Testis (tissue), 3 donors: ENCODE results near the gene OR6K6. TPM values are rescaled to one million over a fixed set of nuclear protein-coding genes. Genes with fewer than 3 reads are reported as not detected.

ENCODE experiments used
- DNase-seq: peaks from one replicate; pipeline ENCODE4 v3.0.0-alpha.2; 2019
- H3K27ac ChIP-seq, 2 donors: fragments of 200-600 bp; sonication (generic); one replicate each; pipeline ENCODE4 v1.5.1; 2019
- H3K27me3 ChIP-seq: fragments of 200-600 bp; sonication (generic); one replicate; pipeline ENCODE4 v1.5.1; 2019
- H3K36me3 ChIP-seq: fragments of 200-600 bp; sonication (generic); one replicate; pipeline ENCODE4 v1.5.1; 2017; ENCODE audit warnings: low read depth; ENCODE audit errors: missing control alignments
- H3K4me1 ChIP-seq: fragments of 200-600 bp; sonication (generic); one replicate; pipeline ENCODE4 v1.5.1; 2019
- H3K4me3 ChIP-seq, 2 donors: fragments of 200-600 bp; sonication (generic); one replicate each; pipeline ENCODE4 v1.5.1; 2017 to 2019
- H3K9me3 ChIP-seq: fragments of 200-600 bp; sonication (generic); one replicate; pipeline ENCODE4 v1.5.1; 2017
- CTCF ChIP-seq, 3 experiments: fragments of 450-650 bp in 2 of 3; fragments of 200-600 bp in 1 of 3; sonication (generic) in 1 of 3; IDR thresholded peaks; one replicate each; pipeline ENCODE4 v1.5.1; 2016 to 2019; ENCODE audit warnings: antibody characterized with exemption in 3 of 3, mild to moderate bottlenecking in 2 of 3, moderate library complexity in 1 of 3
- POLR2A ChIP-seq: fragments of 450-650 bp; IDR thresholded peaks from one replicate; pipeline ENCODE4 v1.6.1; 2017; ENCODE audit warnings: antibody characterized with exemption, mild to moderate bottlenecking, moderate library complexity
- WGBS, 2 donors: methylation state at CpG; one replicate each; pipeline ENCODE4 v1.1.5; 2018; 5-methylcytosine and 5-hydroxymethylcytosine counted together
- intact Hi-C: fragments of 100-400 bp; cut with DNase I; formaldehyde crosslinking; loops from one replicate; pipeline ENCODE4 v1.15.1; 2023; ENCODE audit warnings: low total_unique reads
- polyA plus RNA-seq: library from polyadenylated mRNA; stranded (reverse); fragments of 350-450 nt; fragmentation: Illumina TruSeq; extraction: RNeasy Lipid Tissue Mini Kit (QIAGEN cat#74804); gene quantifications from one replicate; pipeline ENCODE4 v1.2.3, GENCODE V29; 2014; ENCODE audit warnings: low read depth, low replicate concordance; ENCODE audit not compliant: insufficient read depth
- small RNA-seq, 2 donors: library from RNA; depleted of rRNA; stranded (forward); fragments of <200 nt; gene quantifications; one replicate each; pipeline ENCODE3, GENCODE V24; 2016
- total RNA-seq, 2 donors: library from RNA; depleted of rRNA; stranded (reverse); fragments of >200 nt; gene quantifications; one replicate each; pipeline ENCODE4 v1.2.3, GENCODE V29; 2016

OR6K6 gene
- total and polyA plus RNA-seq, 3 donors from 2014 or later: not detected

DNA sequence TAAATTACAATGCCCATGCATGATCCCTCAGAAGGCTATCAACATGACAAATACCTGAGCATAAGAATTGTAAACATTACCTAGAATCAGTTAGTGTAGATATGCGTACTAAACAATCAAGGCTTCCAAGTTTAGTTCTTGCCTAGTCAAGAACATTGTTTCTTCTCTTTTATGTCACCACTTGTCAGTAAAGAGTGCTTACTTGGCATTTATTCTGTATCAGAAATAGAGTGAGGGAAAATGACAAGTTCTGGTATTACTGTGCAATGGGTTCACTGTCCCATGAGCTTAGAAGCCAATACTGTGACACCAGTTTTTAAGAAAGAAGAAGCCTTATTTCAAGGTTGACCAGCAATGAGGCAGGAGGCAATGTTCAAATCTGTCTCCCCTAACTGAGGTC, 49.2 kb downstream of the OR6K6 start:
- no peaks in the 10 kb centered on the region for H3K27me3 ChIP-seq
- no peaks in the 10 kb centered on the region for H3K4me1 ChIP-seq
- intact Hi-C loops: no loop called here
- no peaks in the 10 kb centered on the region for H3K9me3 ChIP-seq
- H3K36me3 ChIP-seq: no peaks in the 10 kb centered on the region
- DNase-seq: no peak
- H3K4me3 ChIP-seq: no peak overlapping the region
- no peak overlapping the region for H3K27ac ChIP-seq
- no peak for TF ChIP-seq POLR2A
- TF ChIP-seq CTCF (IDR thresholded peaks at IDR 0.05): no peak
- 84 to 86% methylated on average over 1 of the region's 1 CpG for WGBS, 2 donors

Small RNAs within 50 kb of the gene (small RNA-seq; reads per million reads assigned to genes)
- 0 reads per million in 2 donors for gene OR2AQ1P

Other genes with a start within 250 kb of the OR6K6 start
- not detected for gene OR6Y1, start 200.3 kb upstream of the OR6K6 start, total RNA-seq
- not detected for gene OR6Y1, start 200.3 kb upstream of the OR6K6 start, polyA plus RNA-seq
- not detected for gene OR6P1, start 184.1 kb upstream of the OR6K6 start, total RNA-seq
- not detected for gene OR6P1, start 184.1 kb upstream of the OR6K6 start, polyA plus RNA-seq
- gene OR10X1, start 174.8 kb upstream of the OR6K6 start, total RNA-seq: not detected
- not detected for gene OR10X1, start 174.8 kb upstream of the OR6K6 start, polyA plus RNA-seq
- gene OR10Z1, start 149.5 kb upstream of the OR6K6 start, total RNA-seq: not detected
- gene OR10Z1, start 149.5 kb upstream of the OR6K6 start, polyA plus RNA-seq: not detected
- gene SPTA1, start 68.0 kb upstream of the OR6K6 start, total RNA-seq: 1 to 10 TPM; 3.4 to 4.2 TPM
- gene SPTA1, start 68.0 kb upstream of the OR6K6 start, polyA plus RNA-seq: 6.8 TPM
- gene OR6K2, start 54.1 kb upstream of the OR6K6 start, total RNA-seq: not detected
- gene OR6K2, start 54.1 kb upstream of the OR6K6 start, polyA plus RNA-seq: not detected
- gene OR6K3, start 34.0 kb upstream of the OR6K6 start, total RNA-seq: under 1 TPM in 1 of 2 donors, not detected in 1; 0.19 TPM
- gene OR6K3, start 34.0 kb upstream of the OR6K6 start, polyA plus RNA-seq: not detected
- 1 to 10 TPM in 1 of 2 donors, not detected in 1; 1.0 TPM for gene OR6N1, start 17.5 kb downstream of the OR6K6 start, total RNA-seq
- not detected for gene OR6N1, start 17.5 kb downstream of the OR6K6 start, polyA plus RNA-seq
- not detected for gene OR6N2, start 26.5 kb downstream of the OR6K6 start, total RNA-seq
- gene OR6N2, start 26.5 kb downstream of the OR6K6 start, polyA plus RNA-seq: not detected
- 10 to 100 TPM; 11.5 to 12.8 TPM for gene MNDA, start 76.6 kb downstream of the OR6K6 start, total RNA-seq
- 6.8 TPM for gene MNDA, start 76.6 kb downstream of the OR6K6 start, polyA plus RNA-seq
- gene PYHIN1, start 176.8 kb downstream of the OR6K6 start, total RNA-seq: 1 to 10 TPM in 1 of 2 donors, under 1 TPM in 1; 0.56 to 1.2 TPM
- gene PYHIN1, start 176.8 kb downstream of the OR6K6 start, polyA plus RNA-seq: 0.58 TPM